IMR-90 (cell line): ENCODE measurements around the gene CELA3A. TPM values are rescaled to one million over a fixed set of nuclear protein-coding genes. Genes with fewer than 3 reads are reported as not detected.
"Not testable (repeated sequence)": the region's sequence is repeated elsewhere in the genome, so short reads cannot be mapped to it uniquely, and the experiment has no call there.

Experiments used
- ATAC-seq: fragments of 200-7000 bp; cut with Tn5 transposase; 2 replicates; pipeline ENCODE4 v1.9.1; 2020; ENCODE audit warnings: low read depth, mild to moderate bottlenecking, moderate library complexity
- BruUV-seq: library from RNA; stranded (reverse); fragments of 400-500 nt; replicated peaks from 2 replicates; lab custom pipeline; 2021; lab: Mats Ljungman, UMichigan
- CTCF ChIA-PET: fragments of 300-600 bp; formaldehyde crosslinking; extraction: SDS; loops from one replicate; lab custom pipeline; 2021; ENCODE audit warnings: antibody characterized with exemption; lab: Yijun Ruan, JAX
- POLR2A ChIA-PET: fragments of 300-600 bp; sonication (Branson Sonifier 250); formaldehyde crosslinking; loops from one replicate; lab custom pipeline; 2022; ENCODE audit warnings: antibody characterized with exemption; ENCODE audit not compliant: unreplicated experiment; lab: Charles Lee
- DNase-seq: peaks from one replicate; pipeline ENCODE4 v3.0.0; 2013
- H2AFZ ChIP-seq: replicated peaks from 2 replicates; pipeline ENCODE3; 2013; ENCODE audit warnings: low read length, mild to moderate bottlenecking; ENCODE audit not compliant: poor library complexity
- H2AK5ac ChIP-seq: 2 replicates; pipeline ENCODE4 v1.6.1; 2013; ENCODE audit warnings: low read depth, low read length, inconsistent platforms
- H2AK9ac ChIP-seq: replicated peaks from 2 replicates; pipeline ENCODE3; 2013; ENCODE audit warnings: mild to moderate bottlenecking, low read depth, low read length, moderate library complexity; ENCODE audit not compliant: poor library complexity
- H2BK120ac ChIP-seq: 2 replicates; pipeline ENCODE4 v1.6.1; 2013; ENCODE audit warnings: low read depth, low read length, inconsistent platforms
- H2BK15ac ChIP-seq: 3 replicates; pipeline ENCODE4 v1.6.1; 2013; ENCODE audit warnings: low read depth, low read length, inconsistent platforms
- H2BK20ac ChIP-seq: 2 replicates; pipeline ENCODE4 v1.6.1; 2013; ENCODE audit warnings: low read depth, mild to moderate bottlenecking, inconsistent platforms, low read length, moderate library complexity
- H2BK5ac ChIP-seq: 2 replicates; pipeline ENCODE4 v1.6.1; 2013; ENCODE audit warnings: mild to moderate bottlenecking, low read depth, low read length, inconsistent platforms; ENCODE audit not compliant: poor library complexity, severe bottlenecking
- H3K14ac ChIP-seq: replicated peaks from 2 replicates; pipeline ENCODE4 v1.6.1; 2013; ENCODE audit warnings: low read depth, low read length, inconsistent platforms
- H3K18ac ChIP-seq: 2 replicates; pipeline ENCODE4 v1.6.1; 2013; ENCODE audit warnings: low read depth, low read length, control low read depth
- H3K23ac ChIP-seq: 2 replicates; pipeline ENCODE4 v1.6.1; 2013; ENCODE audit warnings: low read depth, low read length, inconsistent platforms
- H3K27ac ChIP-seq: 2 replicates; pipeline ENCODE4 v1.5.1; 2013; ENCODE audit warnings: mild to moderate bottlenecking, control low read depth, low read length; ENCODE audit not compliant: insufficient read depth
- H3K27me3 ChIP-seq: 2 replicates; pipeline ENCODE4 v1.6.1; 2013; ENCODE audit warnings: low read length; ENCODE audit not compliant: control insufficient read depth, insufficient read depth
- H3K36me3 ChIP-seq: 2 replicates; pipeline ENCODE4 v1.6.1; 2013; ENCODE audit warnings: low read length, mixed read lengths; ENCODE audit not compliant: control insufficient read depth, insufficient read depth
- H3K4ac ChIP-seq: 2 replicates; pipeline ENCODE4 v1.6.1; 2013; ENCODE audit warnings: low read depth, low read length, inconsistent platforms
- H3K4me1 ChIP-seq: 2 replicates; pipeline ENCODE4 v1.6.1; 2013; ENCODE audit warnings: low read length, mixed read lengths; ENCODE audit not compliant: control insufficient read depth, insufficient read depth
- H3K4me2 ChIP-seq: 2 replicates; pipeline ENCODE4 v1.6.1; 2013; ENCODE audit warnings: low read depth, mild to moderate bottlenecking, control low read depth, low read length, moderate library complexity
- H3K4me3 ChIP-seq: 2 replicates; pipeline ENCODE4 v1.5.1; 2013; ENCODE audit warnings: low read depth, mild to moderate bottlenecking, control low read depth, low read length, moderate library complexity; ENCODE audit not compliant: insufficient read depth
- H3K56ac ChIP-seq: 2 replicates; pipeline ENCODE4 v1.6.1; 2013; ENCODE audit warnings: low read length, inconsistent platforms; ENCODE audit not compliant: insufficient read depth; ENCODE audit errors: extremely low read depth
- H3K79me1 ChIP-seq, 2 experiments: 2 replicates each; pipeline ENCODE4 v1.6.1; 2013; ENCODE audit warnings: low read length in 2 of 2, inconsistent platforms in 1 of 2, low read depth in 1 of 2
- H3K9ac ChIP-seq: 2 replicates; pipeline ENCODE4 v1.6.1; 2013; ENCODE audit warnings: low read depth, low read length, control low read depth
- H3K9me1 ChIP-seq: 2 replicates; pipeline ENCODE4 v1.6.1; 2013; ENCODE audit warnings: low read length, inconsistent platforms; ENCODE audit not compliant: insufficient read depth
- H3K9me3 ChIP-seq: 2 replicates; pipeline ENCODE4 v1.6.1; 2013; ENCODE audit warnings: low read length; ENCODE audit not compliant: control insufficient read depth, insufficient read depth
- H4K20me1 ChIP-seq: 2 replicates; pipeline ENCODE4 v1.6.1; 2013; ENCODE audit warnings: low read length, inconsistent platforms; ENCODE audit not compliant: insufficient read depth
- H4K5ac ChIP-seq: 2 replicates; pipeline ENCODE4 v1.6.1; 2013; ENCODE audit warnings: mild to moderate bottlenecking, low read depth, low read length, control low read depth
- H4K8ac ChIP-seq, 2 experiments: 2 replicates each; pipeline ENCODE4 v1.6.1; 2013; ENCODE audit warnings: low read depth in 2 of 2, low read length in 2 of 2, control low read depth in 1 of 2, inconsistent platforms in 1 of 2
- H4K91ac ChIP-seq: 2 replicates; pipeline ENCODE4 v1.6.1; 2013; ENCODE audit warnings: low read depth, low read length, inconsistent platforms; ENCODE audit not compliant: insufficient read depth
- WGBS, 2 experiments: methylation state at CpG; one replicate each; pipeline versions ENCODE4 v1.1.5 to v1.1.7; 2013; ENCODE audit warnings: missing lambda C conversion rate in 2 of 2; ENCODE audit not compliant: insufficient read length in 1 of 2; ENCODE audit errors: extremely low coverage in 2 of 2; 5-methylcytosine and 5-hydroxymethylcytosine counted together
- dilution Hi-C: fragments of 300-500 bp; cut with HindIII; formaldehyde crosslinking; loops from one replicate; pipeline ENCODE4 v1.14.3; 2018; ENCODE audit warnings: low sequenced_read_pairs; ENCODE audit not compliant: unreplicated experiment
- in situ Hi-C: fragments of 300-500 bp; cut with MboI; formaldehyde crosslinking; loops from 3 replicates; pipeline ENCODE4 v1.14.3; 2019; ENCODE audit warnings: low sequenced_read_pairs, inconsistent platforms, mixed read lengths
- intact Hi-C: fragments of 100-400 bp; cut with micrococcal nuclease; formaldehyde crosslinking; loops from 2 replicates; pipeline ENCODE4 v1.10.0; 2022
- polyA plus RNA-seq, 3 experiments: library from polyadenylated mRNA; depleted of rRNA; stranded (reverse); fragments of >200 nt; gene quantifications; 2 replicates each; pipeline ENCODE4 v1.2.3, GENCODE V29; 2012; ENCODE audit warnings: low replicate concordance in 1 of 3
- total RNA-seq: library from RNA; depleted of rRNA; stranded (reverse); fragments of >200 nt; gene quantifications from 2 replicates; pipeline ENCODE4 v1.2.3, GENCODE V29; 2012

The CELA3A gene
- total and polyA plus RNA-seq, 2 of the 4 experiments (the other 2 are of a cell fraction) = not detected

DNA sequence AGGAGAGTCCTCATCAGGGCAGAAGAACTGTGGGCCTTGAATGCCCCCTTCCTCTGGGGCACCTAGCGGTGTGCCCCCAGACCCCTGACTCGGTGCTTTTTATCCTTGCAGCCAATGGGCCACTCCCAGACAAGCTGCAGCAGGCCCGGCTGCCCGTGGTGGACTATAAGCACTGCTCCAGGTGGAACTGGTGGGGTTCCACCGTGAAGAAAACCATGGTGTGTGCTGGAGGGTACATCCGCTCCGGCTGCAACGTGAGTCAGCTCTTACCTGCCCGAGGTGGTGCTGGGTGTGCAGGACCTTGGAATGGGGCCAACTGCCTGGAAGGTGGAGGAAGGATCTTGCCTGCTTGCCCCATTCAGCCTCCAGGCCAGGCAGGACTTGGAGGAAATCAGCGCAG lies 5.8 kb downstream of the CELA3A start:
- H3K79me1 ChIP-seq, DNase-seq, H2BK5ac ChIP-seq, H2AFZ ChIP-seq, H2AK5ac ChIP-seq, in situ Hi-C loops, H3K23ac ChIP-seq, H4K8ac ChIP-seq, H3K27me3 ChIP-seq, H4K91ac ChIP-seq, H2BK20ac ChIP-seq, H3K14ac ChIP-seq, H3K9me1 ChIP-seq, H3K4me3 ChIP-seq, ATAC-seq, POLR2A ChIA-PET, H4K5ac ChIP-seq, H2BK120ac ChIP-seq, H2AK9ac ChIP-seq, H3K36me3 ChIP-seq, H3K4me2 ChIP-seq, H3K9ac ChIP-seq, H3K56ac ChIP-seq, H3K18ac ChIP-seq, H3K4ac ChIP-seq, dilution Hi-C loops, H3K4me1 ChIP-seq, H4K20me1 ChIP-seq, BruUV-seq, intact Hi-C loops, H3K27ac ChIP-seq, H2BK15ac ChIP-seq, CTCF ChIA-PET, H3K9me3 ChIP-seq: not testable (repeated sequence)
- WGBS, 2 experiments = 72% methylated on average over 2 of the region's 10 CpGs; no CpG with 5 or more reads in 1 of the 2 experiments

DNA sequence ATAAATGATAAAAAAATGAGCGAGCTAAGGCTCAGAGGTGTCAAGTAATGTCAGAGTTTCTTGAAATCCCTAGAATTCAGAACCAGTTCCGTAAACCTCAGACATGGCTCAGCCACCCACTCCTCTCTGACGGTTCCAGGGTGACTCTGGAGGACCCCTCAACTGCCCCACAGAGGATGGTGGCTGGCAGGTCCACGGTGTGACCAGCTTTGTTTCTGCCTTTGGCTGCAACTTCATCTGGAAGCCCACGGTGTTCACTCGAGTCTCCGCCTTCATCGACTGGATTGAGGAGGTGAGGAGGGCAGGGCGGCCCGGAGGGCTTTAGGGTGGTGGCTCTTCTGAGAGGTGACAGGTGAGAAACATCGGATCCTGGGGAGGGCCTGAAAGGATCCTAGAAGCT lies 8.1 kb downstream of the CELA3A start:
- WGBS, 2 experiments = no CpG with 5 or more reads among the region's 11 CpGs
- H4K5ac ChIP-seq, H3K4me2 ChIP-seq, H3K9me1 ChIP-seq, POLR2A ChIA-PET, H4K91ac ChIP-seq, H4K8ac ChIP-seq, H3K18ac ChIP-seq, H3K9ac ChIP-seq, in situ Hi-C loops, H3K56ac ChIP-seq, ATAC-seq, H2AFZ ChIP-seq, dilution Hi-C loops, H2BK5ac ChIP-seq, H3K36me3 ChIP-seq, H2BK120ac ChIP-seq, DNase-seq, BruUV-seq, H3K4ac ChIP-seq, H2AK9ac ChIP-seq, CTCF ChIA-PET, H3K9me3 ChIP-seq, H3K27ac ChIP-seq, H3K4me1 ChIP-seq, H3K23ac ChIP-seq, H2BK15ac ChIP-seq, H4K20me1 ChIP-seq, H3K14ac ChIP-seq, H2BK20ac ChIP-seq, intact Hi-C loops, H2AK5ac ChIP-seq, H3K4me3 ChIP-seq, H3K27me3 ChIP-seq, H3K79me1 ChIP-seq: not testable (repeated sequence)
